Measurements from ENCODE around the gene SBF2. TPM values are rescaled to one million over a fixed set of nuclear protein-coding genes. Genes with fewer than 3 reads are reported as not detected.

Gene SBF2
- total RNA-seq, 1 experiment from 2014 or later, result 30.2 TPM

DNA sequence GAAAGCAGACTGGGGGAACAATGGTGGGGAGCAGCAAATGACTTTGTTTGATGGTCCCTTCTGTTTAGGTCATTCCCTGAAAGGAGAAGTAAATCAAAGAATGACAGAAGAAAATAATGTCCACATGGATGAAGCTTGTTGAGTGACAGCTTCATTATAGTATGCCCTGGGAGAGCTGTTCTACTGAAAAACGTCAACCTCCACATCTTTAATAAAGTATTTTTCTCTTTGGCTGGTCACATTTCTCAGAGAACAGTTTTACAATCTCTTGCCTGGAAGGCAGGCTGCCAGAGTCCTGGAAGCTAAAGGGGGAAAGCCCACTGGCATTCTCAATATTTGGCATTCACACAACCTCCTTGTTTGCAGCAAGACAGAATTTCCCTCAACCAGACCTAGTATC, 342.2 kb downstream of the SBF2 start:
- H2AFZ ChIP-seq (ENCODE audit: low read length), result no peak overlapping the region
- peak overlapping the region; percentile 45 for H2BK20ac ChIP-seq (ENCODE audit: low read depth, low read length, poor library complexity, severe bottlenecking)
- no peak overlapping the region for H2BK15ac ChIP-seq (ENCODE audit: low read depth, low read length)
- no peaks in the 10 kb centered on the region for H4K20me1 ChIP-seq (ENCODE audit: control insufficient read depth, insufficient read depth, insufficient read length)
- H3K79me1 ChIP-seq (ENCODE audit: insufficient read depth, low read depth, low read length, poor library complexity, severe bottlenecking), result no peaks in the 10 kb centered on the region
- no peak overlapping the region for H2BK5ac ChIP-seq (ENCODE audit: insufficient read length, low read length)
- no peaks in the 10 kb centered on the region for H3K79me2 ChIP-seq (ENCODE audit: insufficient read depth, low read length)
- H3K23ac ChIP-seq (ENCODE audit: insufficient read length, low read depth, low read length), result no peak overlapping the region
- Mint-ChIP-seq H3K9me3 (no peaks in the 10 kb centered on the region), H3K4me3 (no peak overlapping the region), H3K27me3 (ENCODE audit: low read depth) (no peaks in the 10 kb centered on the region), H3K27ac (peak overlapping the region in 2 of 3 experiments; percentile 46 to 52; a peak in 3 of 7 replicates), H3K36me3 (ENCODE audit: insufficient read depth in 1 of 3, low read depth in 3 of 3) (peaks cover 0 to 2% (median 2%) of the 10 kb centered on the region in 3 experiments; a peak in 2 of 7 replicates), H3K4me1 (peaks cover 8 to 11% of the 10 kb centered on the region in 2 experiments; a peak in 3 of 4 replicates)
- H3K4me2 ChIP-seq (ENCODE audit: insufficient read depth, insufficient read length, low read length), result no peak overlapping the region
- TF ChIP-seq, protein P1, sequence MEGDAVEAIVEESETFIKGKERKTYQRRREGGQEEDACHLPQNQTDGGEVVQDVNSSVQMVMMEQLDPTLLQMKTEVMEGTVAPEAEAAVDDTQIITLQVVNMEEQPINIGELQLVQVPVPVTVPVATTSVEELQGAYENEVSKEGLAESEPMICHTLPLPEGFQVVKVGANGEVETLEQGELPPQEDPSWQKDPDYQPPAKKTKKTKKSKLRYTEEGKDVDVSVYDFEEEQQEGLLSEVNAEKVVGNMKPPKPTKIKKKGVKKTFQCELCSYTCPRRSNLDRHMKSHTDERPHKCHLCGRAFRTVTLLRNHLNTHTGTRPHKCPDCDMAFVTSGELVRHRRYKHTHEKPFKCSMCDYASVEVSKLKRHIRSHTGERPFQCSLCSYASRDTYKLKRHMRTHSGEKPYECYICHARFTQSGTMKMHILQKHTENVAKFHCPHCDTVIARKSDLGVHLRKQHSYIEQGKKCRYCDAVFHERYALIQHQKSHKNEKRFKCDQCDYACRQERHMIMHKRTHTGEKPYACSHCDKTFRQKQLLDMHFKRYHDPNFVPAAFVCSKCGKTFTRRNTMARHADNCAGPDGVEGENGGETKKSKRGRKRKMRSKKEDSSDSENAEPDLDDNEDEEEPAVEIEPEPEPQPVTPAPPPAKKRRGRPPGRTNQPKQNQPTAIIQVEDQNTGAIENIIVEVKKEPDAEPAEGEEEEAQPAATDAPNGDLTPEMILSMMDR (conservative IDR thresholded peaks at IDR 0.05), result no peak
- WGBS (ENCODE audit: extremely low coverage, insufficient read length, low lambda C conversion rate), result no CpG with 5 or more reads among the region's 1 CpG
- H3K4me1 ChIP-seq (ENCODE audit: insufficient read depth, low read length), result no peaks in the 10 kb centered on the region
- no peak overlapping the region for H3K56ac ChIP-seq (ENCODE audit: insufficient read length, low read depth, low read length)
- H4K91ac ChIP-seq (ENCODE audit: insufficient read length, low read depth, low read length), result no peak overlapping the region
- no peak overlapping the region for H3K27ac ChIP-seq (ENCODE audit: insufficient read length, low read depth, low read length)
- H4K8ac ChIP-seq (replicated peaks; ENCODE audit: insufficient read length, low read depth, low read length), result no peak overlapping the region
- H3K9me3 ChIP-seq (ENCODE audit: control insufficient read depth, low read depth, low read length), result no peaks in the 10 kb centered on the region
- H3K23me2 ChIP-seq (ENCODE audit: insufficient read length, low read depth, low read length, poor library complexity, severe bottlenecking), result no peaks in the 10 kb centered on the region
- no peak overlapping the region for H3K14ac ChIP-seq (ENCODE audit: insufficient read depth, low read length)
- no peak overlapping the region for H3T11ph ChIP-seq (ENCODE audit: low read length)
- no peak overlapping the region for H3K9ac ChIP-seq (ENCODE audit: extremely low read depth, insufficient read length, low read length)
- no peak overlapping the region for H3K18ac ChIP-seq (ENCODE audit: insufficient read length, low read depth, low read length)
- H2BK12ac ChIP-seq (ENCODE audit: insufficient read length, low read depth, low read length), result no peak overlapping the region
- H2BK120ac ChIP-seq (ENCODE audit: low read depth, low read length, poor library complexity, severe bottlenecking), result no peak overlapping the region
- no peak overlapping the region for H2AK5ac ChIP-seq (ENCODE audit: insufficient read length, low read length)
- H3K27me3 ChIP-seq (ENCODE audit: insufficient read depth, low read length), result no peaks in the 10 kb centered on the region
- DNase-seq, result no peak
- H4K5ac ChIP-seq (ENCODE audit: insufficient read length, low read depth, low read length), result no peak overlapping the region
- no peak overlapping the region for H3K4ac ChIP-seq (ENCODE audit: low read depth, low read length)

Measured in H9 (cell line).